Smooth muscle cell (in vitro differentiated cells): ENCODE data around the gene ELMO1. TPM values are rescaled to one million over a fixed set of nuclear protein-coding genes. Genes with fewer than 3 reads are reported as not detected.

Experiments used
- DNase-seq: peaks from one replicate; lab custom pipeline; 2025; ENCODE audit not compliant: unreplicated experiment; lab: John Stamatoyannopoulos, UW
- H2AFZ ChIP-seq: fragments of 200-600 bp; sonication (generic); 2 replicates; pipeline ENCODE4 v1.6.0; 2016; ENCODE audit warnings: antibody characterized with exemption, low read depth, mild to moderate bottlenecking
- H3F3A ChIP-seq: fragments of 200-600 bp; sonication (generic); 2 replicates; pipeline ENCODE4 v1.6.0; 2017; ENCODE audit warnings: antibody characterized with exemption, low read depth
- H3K27ac ChIP-seq: fragments of 200-600 bp; sonication (generic); 2 replicates; pipeline ENCODE4 v1.5.1; 2016; ENCODE audit warnings: low read depth, mild to moderate bottlenecking
- H3K27me3 ChIP-seq: fragments of 200-600 bp; sonication (generic); 2 replicates; pipeline ENCODE4 v1.6.1; 2016; ENCODE audit warnings: low read depth, mild to moderate bottlenecking
- H3K36me3 ChIP-seq: fragments of 200-600 bp; sonication (generic); 2 replicates; pipeline ENCODE4 v1.5.1; 2016; ENCODE audit warnings: low read depth
- H3K4me1 ChIP-seq: fragments of 200-600 bp; sonication (generic); 2 replicates; pipeline ENCODE4 v1.5.1; 2016; ENCODE audit warnings: low read depth
- H3K4me2 ChIP-seq: fragments of 200-600 bp; sonication (generic); 2 replicates; pipeline ENCODE4 v1.6.0; 2016; ENCODE audit warnings: mild to moderate bottlenecking
- H3K4me3 ChIP-seq: fragments of 200-600 bp; sonication (generic); 2 replicates; pipeline ENCODE4 v1.5.1; 2016; ENCODE audit warnings: mild to moderate bottlenecking
- H3K79me2 ChIP-seq: fragments of 200-600 bp; sonication (generic); 2 replicates; pipeline ENCODE4 v1.6.0; 2016; ENCODE audit warnings: low read depth, mild to moderate bottlenecking
- H3K9ac ChIP-seq: fragments of 200-600 bp; sonication (generic); 2 replicates; pipeline ENCODE4 v1.6.0; 2016; ENCODE audit warnings: low read depth
- H3K9me3 ChIP-seq: fragments of 200-600 bp; sonication (generic); replicated peaks from 2 replicates; pipeline ENCODE4 v1.5.1; 2016; ENCODE audit warnings: low read depth
- H4K20me1 ChIP-seq: fragments of 200-600 bp; sonication (generic); 2 replicates; pipeline ENCODE4 v1.6.0; 2016; ENCODE audit warnings: low read depth
- whole genome bisulfite sequencing: methylation state at CpG from one replicate; pipeline ENCODE4 v1.1.7; 2016; ENCODE audit warnings: low lambda C conversion rate; 5-methylcytosine and 5-hydroxymethylcytosine counted together
- polyA plus RNA-seq: library from polyadenylated mRNA; unstranded; fragments of >200 nt; fragmentation: Nextera tagmentation; extraction: Ambion mirVana; gene quantifications from 2 replicates; pipeline ENCODE4 v1.2.1, GENCODE V29; 2016
- total RNA-seq: library from RNA; depleted of rRNA; stranded (reverse); fragments of >200 nt; gene quantifications from 2 replicates; pipeline ENCODE4 v1.2.3, GENCODE V29; 2014
- TF ChIP-seq, protein P1 (sequence below): fragments of 200-600 bp; sonication (generic); IDR thresholded peaks from 2 replicates; pipeline ENCODE4 v1.5.1; 2017; ENCODE audit warnings: borderline replicate concordance, mild to moderate bottlenecking, antibody characterized with exemption; ENCODE audit not compliant: insufficient read depth, poor library complexity, severe bottlenecking

The ELMO1 gene
- total and polyA plus RNA-seq, 2 experiments from 2014 or later = 8.2 to 36.0 TPM

DNA sequence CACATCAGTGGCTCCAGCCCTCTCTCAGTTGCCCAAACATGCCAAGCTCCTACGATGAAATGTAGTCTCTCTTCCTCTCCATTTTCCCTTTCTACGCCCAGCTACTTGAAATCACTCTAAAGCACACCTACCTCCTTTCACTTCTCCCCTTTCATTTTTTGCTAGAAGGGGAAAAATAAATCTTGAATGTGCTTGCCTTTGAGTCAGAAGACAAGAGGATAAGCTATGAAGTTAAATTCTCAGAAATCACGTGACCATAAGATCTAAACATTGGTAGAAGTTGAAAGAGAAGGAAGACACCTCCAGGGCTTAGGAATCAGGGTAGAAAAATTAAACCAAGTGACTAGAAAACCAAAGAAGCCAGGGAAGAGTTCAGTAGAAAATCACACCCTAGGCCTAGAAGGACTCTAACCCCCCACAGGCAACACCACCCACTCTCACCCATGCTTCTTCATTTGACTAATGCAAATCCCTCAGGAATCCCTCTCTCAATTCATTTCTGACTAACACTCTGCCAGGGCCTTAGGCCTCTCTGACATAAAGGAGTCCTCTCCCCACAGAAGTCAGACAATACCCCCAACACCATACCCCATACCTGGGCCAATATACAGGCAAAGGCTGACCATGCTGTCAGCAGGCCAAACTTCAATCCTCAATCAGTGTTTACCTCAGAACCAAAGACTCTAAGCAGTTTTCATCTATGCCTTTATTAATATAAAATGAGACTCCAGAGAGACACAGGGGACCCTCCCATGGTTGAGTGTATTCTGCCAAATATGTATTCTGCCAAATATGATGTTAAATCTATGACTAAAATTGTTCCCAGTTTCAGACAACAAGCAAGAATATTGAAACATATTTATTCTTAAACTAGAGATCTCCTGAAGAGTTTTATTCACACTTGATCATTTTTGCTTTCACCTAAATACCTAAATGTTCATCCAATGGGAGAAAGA is 84.8 kb downstream of the ELMO1 start:
- Histone ChIP-seq H3K4me1 (no peaks in the 10 kb centered on the region), H3K9ac (no peak overlapping the region), H2AFZ (no peak overlapping the region), H3F3A (no peaks in the 10 kb centered on the region), H3K9me3 (no peaks in the 10 kb centered on the region), H3K4me2 (no peak overlapping the region), H3K27me3 (no peaks in the 10 kb centered on the region), H4K20me1 (no peaks in the 10 kb centered on the region), H3K27ac (no peak overlapping the region), H3K4me3 (no peak overlapping the region), H3K79me2 (no peaks in the 10 kb centered on the region), H3K36me3 (no peaks in the 10 kb centered on the region)
- DNase-seq = no peak
- 95% methylated on average over 3 of the region's 3 CpGs for WGBS
- TF ChIP-seq, protein P1, sequence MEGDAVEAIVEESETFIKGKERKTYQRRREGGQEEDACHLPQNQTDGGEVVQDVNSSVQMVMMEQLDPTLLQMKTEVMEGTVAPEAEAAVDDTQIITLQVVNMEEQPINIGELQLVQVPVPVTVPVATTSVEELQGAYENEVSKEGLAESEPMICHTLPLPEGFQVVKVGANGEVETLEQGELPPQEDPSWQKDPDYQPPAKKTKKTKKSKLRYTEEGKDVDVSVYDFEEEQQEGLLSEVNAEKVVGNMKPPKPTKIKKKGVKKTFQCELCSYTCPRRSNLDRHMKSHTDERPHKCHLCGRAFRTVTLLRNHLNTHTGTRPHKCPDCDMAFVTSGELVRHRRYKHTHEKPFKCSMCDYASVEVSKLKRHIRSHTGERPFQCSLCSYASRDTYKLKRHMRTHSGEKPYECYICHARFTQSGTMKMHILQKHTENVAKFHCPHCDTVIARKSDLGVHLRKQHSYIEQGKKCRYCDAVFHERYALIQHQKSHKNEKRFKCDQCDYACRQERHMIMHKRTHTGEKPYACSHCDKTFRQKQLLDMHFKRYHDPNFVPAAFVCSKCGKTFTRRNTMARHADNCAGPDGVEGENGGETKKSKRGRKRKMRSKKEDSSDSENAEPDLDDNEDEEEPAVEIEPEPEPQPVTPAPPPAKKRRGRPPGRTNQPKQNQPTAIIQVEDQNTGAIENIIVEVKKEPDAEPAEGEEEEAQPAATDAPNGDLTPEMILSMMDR = no peak

DNA sequence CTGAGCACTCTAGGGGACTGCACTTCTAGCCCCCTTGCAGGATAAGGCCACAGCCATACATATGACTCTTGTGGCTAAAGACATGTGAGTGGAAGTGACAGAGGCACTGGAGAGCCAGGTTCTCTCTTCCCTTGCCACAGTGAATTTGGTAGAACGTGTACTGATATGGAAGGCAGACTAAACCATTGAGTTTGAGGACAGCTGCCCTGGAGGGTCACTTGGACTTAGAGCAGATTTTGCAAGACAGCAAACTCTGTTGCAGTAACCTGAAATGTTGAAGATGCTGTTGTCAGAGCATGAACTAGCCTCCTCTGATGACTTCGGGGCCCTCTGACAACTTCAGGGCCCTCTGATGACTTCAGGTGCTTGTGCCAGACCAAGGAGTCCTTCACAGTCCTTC is 85.9 kb downstream of the ELMO1 start:
- no peaks in the 10 kb centered on the region for H3K27me3 ChIP-seq
- TF ChIP-seq, protein P1 = no peak
- peaks cover 3% of the 10 kb centered on the region for H3K4me1 ChIP-seq
- no peak overlapping the region for H3K27ac ChIP-seq
- no peak overlapping the region for H2AFZ ChIP-seq
- H3K79me2 ChIP-seq = no peaks in the 10 kb centered on the region
- no peak for DNase-seq
- no peak overlapping the region for H3K9ac ChIP-seq
- no peaks in the 10 kb centered on the region for H3K36me3 ChIP-seq
- no peaks in the 10 kb centered on the region for H3K9me3 ChIP-seq
- no peak overlapping the region for H3K4me2 ChIP-seq
- no peak overlapping the region for H3K4me3 ChIP-seq
- H3F3A ChIP-seq = no peaks in the 10 kb centered on the region
- WGBS = 98% methylated on average over 2 of the region's 2 CpGs
- no peaks in the 10 kb centered on the region for H4K20me1 ChIP-seq

DNA sequence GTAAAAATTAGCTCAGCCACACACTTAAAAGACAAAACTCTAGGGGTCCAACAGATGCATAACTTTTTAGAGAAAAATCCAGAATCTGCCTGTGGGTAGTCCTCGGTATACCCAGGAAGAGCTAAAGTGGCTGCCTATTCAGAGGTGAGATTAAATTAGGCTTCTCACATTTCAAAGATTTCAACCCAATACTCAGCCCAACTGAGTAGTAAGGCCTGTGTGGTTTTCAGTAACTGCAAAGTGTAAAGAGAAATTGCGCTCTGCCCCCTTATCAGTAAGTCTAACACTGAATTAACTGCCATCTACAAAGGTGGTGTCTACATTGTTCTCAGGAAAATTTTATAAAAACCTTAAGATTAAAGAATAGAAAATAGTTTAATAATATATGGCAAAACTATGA is 88.2 kb downstream of the ELMO1 start:
- DNase-seq = no peak
- H3K4me3 ChIP-seq = no peak overlapping the region
- TF ChIP-seq, protein P1 = no peak
- H2AFZ ChIP-seq = no peak overlapping the region
- H3K9ac ChIP-seq = no peak overlapping the region
- no peaks in the 10 kb centered on the region for H3K9me3 ChIP-seq
- H4K20me1 ChIP-seq = no peaks in the 10 kb centered on the region
- H3K27ac ChIP-seq = no peak overlapping the region
- H3K4me1 ChIP-seq = peaks cover 7% of the 10 kb centered on the region
- 75% methylated on average over 2 of the region's 2 CpGs for WGBS
- H3K4me2 ChIP-seq = no peak overlapping the region
- no peaks in the 10 kb centered on the region for H3K36me3 ChIP-seq
- H3K79me2 ChIP-seq = no peaks in the 10 kb centered on the region
- peaks cover 7% of the 10 kb centered on the region for H3F3A ChIP-seq
- H3K27me3 ChIP-seq = no peaks in the 10 kb centered on the region
